DMS79 (cell line): ENCODE measurements around the gene HSPH1.
"Not testable (repeated sequence)": the region's sequence is repeated elsewhere in the genome, so short reads cannot be mapped to it uniquely, and the experiment has no call there.

ENCODE experiments used
- DNase-seq: peaks from one replicate; lab custom pipeline; 2025; lab: John Stamatoyannopoulos, UW

Gene HSPH1

DNA sequence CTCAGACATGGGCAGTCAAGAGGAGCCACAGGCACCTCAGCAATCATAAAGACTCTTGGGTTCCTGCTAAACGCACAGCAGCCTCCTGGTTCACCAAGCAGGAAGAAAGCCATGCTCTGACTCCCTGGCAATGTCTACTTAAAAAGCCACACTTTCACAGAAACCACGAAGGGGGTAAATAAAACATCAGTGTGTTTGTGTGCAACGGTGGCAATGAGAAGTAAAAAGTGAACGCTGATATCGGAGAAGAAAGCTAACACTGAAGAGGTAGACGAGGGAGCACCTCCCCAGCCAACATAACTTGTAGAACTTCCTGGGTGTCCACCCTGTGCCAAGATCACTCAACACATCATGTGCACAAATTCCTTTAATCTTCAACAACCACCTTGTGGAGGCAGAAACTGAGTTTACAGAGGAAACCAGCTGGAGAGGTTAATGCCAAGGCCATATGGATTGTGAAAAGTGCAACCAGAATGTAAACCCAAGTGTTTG, 30.2 kb downstream of the HSPH1 start:
- peak; percentile 51 for DNase-seq

DNA sequence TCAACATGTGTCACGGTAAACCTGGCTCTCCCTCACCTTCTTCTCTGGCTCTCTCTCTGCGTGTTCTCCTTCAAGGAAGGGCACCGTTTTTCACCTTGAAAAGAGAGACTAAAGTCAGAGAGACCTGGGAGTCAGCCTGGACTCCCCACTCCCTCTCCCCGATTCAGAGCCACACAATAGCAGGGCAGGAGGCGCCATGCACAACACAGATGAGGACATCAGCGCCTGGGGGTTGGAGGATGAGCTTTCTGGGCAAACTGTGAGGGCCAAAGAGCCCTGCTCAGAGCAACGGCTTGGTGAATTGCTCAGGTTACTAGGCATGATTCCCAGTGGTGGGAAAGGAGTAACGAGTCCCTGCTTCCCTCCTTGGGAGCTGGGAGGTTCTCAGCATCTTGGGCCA, 32.3 kb downstream of the HSPH1 start:
- no peak for DNase-seq

DNA sequence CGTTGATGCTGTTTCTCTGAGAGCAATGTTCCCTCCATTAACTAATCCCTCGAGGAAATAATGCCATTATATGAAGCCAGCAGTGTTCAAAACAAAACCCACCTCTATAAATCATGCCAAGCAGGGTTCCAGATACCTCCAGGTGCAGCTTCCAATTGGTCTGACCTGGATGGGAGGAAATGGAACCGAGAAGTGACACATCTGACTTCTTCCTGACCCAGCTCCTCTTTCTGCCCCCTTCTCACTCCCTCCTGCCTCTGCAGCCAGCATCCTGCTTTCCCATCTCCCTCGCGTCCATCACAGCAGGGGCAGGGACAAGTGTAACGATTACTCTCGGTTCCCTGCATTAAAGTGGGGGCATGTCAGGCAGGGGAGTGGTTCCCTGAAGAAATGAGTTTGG, 37.5 kb downstream of the HSPH1 start:
- DNase-seq, result no peak

DNA sequence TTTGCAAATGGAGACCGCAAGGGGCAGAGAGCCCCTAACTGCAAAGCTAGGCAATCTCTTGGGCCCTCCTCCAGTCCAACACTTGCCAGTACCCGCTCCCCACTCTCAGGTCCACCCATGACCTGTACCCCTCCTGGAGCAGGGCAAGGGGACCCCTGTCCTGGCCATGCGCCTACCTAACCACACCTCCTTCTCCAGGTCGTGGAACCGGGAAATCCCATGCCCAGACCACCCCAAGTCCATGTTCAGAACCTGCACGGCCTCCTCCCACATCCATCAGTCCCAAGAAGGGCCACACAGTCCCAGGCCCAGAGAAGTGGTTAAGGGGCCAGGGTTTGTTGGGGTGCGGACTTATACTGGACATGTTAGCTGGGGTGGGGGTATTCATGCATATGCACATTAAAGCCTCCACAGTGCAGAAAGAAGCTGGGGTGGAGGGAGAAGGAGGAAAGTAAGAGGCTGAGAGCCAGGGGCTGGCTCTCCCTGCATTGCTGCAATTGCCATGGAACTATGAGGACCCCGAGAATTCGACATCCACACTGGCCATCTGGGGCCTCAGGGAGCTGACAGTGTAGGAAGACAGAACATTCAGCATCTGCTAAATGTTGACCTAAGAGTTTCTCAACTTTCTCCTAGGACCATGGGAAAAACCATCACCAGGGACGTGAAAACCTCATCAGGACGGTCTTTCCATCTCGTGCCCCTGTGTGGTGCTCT, 39.0 kb downstream of the HSPH1 start:
- DNase-seq, result no peak

DNA sequence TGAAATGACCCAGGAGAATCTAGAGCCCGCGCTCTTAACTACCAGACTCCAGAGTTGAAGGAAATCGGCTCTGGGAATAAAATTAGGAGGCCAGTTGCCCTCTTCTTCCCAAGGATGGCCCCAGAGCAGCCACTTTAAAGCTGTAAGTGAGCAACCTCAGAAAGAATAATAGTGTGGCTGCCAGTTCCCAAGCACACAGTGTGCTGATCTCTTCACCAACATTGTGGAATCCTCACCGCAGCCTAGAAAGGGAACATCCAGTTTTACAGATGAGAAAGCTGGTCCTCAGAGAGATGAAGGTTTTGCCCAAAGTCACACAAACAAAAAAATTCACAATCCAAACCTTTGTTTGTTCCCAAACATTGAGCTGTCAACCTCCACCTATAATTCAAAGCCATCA, 39.6 kb downstream of the HSPH1 start:
- no peak for DNase-seq

DNA sequence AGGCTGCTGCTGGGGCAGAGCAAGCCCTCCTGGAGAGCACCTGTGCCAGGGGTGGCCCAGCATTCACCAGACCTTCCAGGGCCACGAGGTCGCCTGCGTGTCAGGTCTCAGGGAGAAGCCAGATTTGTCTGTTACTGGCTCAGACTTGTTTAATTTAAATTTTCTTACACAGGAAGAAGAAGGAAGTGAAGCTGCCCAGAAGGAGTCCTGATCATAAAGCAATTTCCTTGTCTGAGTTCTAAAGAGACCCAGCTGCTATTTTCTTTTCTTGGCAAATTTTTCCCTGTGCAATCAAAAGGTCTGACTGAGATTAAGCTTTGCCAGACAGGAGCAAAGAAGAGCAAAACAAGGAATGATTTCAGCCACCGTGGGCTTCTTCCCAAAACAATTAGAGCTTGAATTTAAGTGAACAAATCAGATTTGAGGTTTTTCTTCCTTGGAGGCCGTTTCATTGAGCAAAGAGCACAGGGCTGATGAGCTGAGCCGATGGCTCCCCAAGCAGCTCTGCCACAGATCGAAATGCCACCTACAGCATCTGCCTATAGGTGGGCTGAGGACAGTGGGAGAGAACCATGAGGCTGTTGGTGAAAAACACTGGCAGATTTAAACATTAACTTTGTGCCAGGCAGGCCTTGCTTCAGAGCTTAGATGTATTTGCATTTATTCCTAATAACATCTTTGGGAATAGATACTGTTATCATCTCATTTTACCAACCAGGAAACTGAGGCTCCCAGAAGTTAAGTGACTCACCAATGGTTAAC, 40.1 kb downstream of the HSPH1 start:
- no peak for DNase-seq

DNA sequence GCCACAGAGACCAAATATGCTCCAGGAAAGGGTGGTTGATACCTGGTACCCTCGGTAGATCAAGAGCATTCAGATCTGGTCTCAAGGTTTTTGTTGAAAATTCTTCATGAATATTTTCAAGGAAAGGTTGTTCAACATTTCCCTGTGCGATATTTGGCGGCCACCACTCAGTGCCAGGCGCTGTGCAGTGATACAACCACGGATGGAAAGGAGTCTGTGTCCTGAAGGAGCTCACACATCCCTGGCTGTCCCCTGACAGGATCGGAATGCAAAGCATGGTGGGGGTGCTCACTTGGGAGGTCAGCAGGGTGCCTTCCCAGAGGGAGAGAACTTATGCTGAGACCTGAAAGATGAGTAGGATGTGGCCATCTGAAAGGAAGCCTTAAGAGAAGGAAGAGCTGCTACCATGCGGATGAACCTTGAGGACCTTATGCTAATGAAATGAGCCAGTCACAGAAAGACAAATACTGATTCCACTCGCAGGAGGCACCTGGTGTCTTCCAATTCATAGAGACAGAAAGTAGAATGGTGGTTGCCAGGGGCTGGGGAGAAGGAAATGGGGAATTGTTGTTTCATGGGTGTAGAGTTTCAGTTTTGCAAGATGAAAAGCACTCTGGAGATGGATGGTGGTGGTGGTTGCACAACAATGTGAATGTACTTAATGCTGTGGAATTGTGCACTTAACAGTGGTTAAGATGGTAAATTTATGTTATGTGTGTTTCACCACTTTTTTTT, 41.6 kb downstream of the HSPH1 start:
- no peak for DNase-seq

DNA sequence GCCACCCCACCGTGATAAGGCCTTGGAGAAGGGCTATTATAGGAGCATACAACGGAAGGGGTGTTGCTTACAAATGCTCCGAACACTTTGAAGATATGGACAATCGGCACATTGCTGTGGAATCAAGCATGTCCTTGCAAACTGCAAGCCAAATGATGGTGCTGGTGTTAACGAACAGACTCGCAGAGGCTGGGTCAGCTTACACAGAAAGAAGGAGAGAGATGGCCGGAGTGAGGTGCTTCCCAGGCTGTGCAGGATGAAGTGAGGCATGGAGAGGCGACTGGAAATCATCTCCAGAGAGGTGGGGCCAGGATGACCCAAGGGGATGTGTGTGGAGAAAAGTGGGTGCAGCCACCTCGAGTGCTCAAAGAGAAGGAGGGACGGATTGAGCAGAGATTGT, 42.2 kb downstream of the HSPH1 start:
- no peak for DNase-seq

DNA sequence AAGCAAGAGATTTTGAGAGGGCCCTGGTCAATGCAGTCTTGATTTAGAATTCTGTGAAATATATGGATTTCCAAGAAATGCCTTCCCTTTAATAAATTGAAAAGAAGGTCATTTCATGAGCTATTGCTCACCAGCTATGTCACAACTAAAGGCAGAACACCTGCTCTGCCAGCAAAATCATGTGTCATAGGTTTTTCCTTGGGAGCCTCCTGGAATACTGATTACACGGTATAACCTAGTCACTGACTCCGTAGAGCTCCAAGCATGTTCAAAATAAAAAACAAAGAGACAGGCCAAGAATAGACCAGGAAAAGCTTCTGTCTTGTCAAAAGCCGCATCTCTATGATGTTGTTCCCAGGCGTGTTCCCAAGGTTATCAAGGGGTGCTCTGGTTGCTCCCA, 45.5 kb downstream of the HSPH1 start:
- no peak for DNase-seq

DNA sequence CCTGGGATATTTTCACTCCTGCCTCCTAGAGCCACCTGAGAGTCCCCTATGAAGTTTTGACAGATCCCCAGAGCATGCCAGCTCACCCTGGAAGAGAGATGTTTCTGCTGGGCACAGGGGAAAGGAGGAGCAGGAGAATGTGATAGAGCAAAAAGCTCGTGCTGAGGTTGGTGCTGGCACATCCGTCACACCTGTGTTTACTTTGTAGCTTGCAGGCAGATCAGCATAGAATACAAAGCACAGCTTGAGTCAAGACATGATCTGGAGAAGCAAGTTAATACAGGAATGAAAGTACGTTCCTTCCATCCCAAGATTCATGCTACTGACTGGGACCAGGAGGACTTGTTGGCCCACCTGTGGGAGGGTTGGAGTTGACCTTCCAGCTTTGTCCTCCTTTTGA, 46.1 kb downstream of the HSPH1 start:
- no peak for DNase-seq

DNA sequence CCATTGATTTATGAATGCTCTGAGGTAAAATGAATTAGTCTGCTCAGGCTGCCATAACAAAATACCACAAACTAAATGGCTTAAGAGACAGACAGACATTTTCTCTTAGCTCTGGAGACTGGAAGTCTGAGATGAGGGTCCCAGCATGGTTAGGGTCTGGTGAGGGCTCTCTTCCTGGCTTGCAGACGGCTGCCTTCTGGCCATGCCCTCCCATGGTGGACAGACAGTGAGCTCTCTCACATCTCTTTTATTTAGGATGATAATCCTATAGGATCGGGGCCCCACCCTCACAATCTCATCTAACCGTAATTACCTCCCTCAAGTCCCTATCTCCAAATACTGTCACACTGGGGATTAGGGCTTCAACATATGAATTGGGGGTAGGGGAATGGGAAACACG, 47.1 kb downstream of the HSPH1 start:
- DNase-seq, result no peak

DNA sequence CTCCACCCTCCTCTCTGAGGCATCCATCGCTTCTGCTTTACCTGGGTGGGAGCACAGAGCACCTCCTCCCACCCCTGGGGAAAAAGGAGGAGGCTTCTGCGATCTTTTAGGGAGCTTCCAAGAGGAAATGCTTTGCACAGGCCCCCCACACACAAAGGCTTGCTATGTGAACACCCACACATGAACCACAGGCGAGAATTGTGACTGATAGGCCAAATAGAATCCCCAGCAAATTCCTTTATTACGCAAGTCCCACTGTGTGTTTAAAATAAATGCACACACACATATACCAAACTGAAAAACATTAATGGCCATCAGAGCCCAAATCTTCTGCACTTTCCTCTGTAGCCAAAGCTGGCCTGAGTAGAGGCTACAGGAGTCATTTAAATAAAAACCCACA, 50.6 kb downstream of the HSPH1 start:
- DNase-seq, result no peak

DNA sequence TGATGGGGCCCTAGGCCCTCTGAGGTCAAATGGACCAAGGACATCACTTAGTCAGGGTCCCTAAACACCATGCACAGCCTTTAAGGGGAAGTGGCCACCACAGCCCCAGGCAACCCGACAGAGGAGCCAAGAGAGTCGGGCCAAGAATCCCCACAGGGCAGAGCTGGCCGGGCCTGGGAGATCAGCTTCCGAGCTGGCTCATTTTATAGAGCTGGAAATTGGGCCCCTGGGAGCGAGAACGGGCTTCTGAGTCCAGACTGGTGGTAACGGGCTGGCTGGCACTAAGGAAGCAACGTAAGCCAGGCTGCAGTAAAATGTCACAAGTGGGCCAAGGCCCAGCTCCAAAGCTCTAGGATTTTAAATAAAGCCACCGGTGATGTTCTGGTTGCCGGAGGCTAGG, 51.1 kb downstream of the HSPH1 start:
- DNase-seq, result no peak

DNA sequence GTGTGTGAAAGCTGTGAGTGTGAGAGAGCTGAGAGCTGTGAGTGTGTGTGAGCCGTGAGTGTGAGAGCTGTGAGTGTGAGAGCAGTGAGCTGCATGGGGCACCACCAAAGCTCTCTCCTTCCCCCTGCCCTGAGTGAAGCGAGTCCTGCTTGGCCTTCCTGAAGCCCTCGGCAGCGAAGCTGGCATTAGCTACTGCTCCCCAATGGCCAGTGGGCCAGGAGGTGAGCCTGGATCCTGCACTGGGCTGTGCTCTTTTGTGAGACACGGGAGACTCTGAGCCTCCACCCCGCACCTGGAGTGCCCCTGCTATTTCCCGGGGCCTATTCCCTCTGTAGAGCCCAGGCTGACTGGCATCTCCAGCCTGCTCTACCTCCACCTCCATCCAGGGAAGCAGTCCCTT, 51.5 kb downstream of the HSPH1 start:
- no peak for DNase-seq

DNA sequence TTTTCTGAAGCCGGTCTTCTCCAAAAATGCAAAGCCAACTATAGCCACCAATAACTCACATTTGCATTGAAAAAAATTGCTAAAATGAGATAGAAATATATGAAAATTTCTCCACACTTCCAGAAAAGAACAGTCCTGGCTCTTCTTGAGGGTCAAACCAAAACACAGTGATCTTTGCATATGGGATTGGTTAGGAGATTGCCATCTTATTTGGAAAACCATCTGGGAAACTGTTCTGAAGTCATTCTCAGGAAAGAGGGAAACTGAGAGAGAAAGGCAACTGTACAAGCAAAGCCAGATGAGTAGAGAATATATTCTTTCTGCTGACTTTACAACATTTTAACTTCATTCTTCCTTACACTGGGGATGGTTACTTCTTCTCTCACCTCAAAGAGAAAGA, 54.6 kb downstream of the HSPH1 start:
- no peak for DNase-seq

DNA sequence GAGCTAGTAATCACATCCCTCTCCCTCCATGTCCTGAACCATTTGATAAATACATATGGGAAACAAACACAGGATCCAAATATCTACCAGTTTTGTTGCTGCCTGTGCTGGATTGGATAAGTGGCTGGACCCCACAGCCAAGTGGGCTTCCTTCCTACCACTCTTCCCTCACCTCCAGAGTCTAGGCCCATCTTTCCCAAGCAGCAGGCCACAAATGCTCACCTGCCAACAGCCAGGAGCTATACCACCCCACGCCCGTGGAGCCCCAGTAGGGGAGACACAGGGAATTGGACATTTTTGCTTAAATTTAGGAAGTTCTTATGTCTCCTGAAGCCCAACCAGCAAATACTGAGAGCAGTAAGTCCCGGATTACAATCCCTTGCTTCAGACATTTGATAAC, 55.8 kb downstream of the HSPH1 start:
- no peak for DNase-seq

DNA sequence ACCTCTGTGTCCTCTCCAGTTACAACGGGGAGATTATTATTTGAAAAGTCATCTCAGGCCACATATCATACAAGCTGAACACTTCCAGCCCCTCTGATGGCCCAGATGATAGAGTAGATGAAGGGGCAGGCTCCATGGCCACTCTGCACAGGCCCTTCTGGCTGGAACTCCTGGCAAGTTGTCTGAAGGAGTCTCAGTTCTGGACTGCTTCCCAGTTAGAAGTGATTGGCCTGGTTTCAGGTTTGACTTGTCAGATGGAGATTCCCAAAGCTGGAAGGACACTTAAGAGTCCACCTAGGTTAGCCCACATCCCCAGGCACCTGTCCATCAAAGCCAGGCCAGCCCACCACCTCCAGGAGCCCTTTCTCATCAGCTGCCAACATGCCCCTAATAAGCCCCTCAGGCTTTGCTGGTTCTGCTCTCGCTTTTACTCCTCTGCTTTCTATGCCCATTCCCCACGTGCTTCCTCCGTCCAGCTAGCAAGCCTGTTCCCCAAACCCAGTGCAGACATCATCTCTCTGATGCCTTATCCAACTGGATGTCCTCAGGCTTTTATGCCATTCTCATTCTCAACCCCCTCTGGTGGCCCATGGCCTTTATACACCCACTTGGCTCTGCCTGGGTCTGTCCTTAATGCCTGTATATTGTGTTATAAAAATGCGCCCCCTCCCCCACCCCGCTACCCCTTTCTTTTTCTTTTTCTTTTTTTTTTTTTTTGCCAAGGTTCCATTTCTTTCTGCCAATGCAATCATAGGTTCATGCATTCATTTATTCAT, 56.5 kb downstream of the HSPH1 start:
- DNase-seq, result peak; percentile 13

DNA sequence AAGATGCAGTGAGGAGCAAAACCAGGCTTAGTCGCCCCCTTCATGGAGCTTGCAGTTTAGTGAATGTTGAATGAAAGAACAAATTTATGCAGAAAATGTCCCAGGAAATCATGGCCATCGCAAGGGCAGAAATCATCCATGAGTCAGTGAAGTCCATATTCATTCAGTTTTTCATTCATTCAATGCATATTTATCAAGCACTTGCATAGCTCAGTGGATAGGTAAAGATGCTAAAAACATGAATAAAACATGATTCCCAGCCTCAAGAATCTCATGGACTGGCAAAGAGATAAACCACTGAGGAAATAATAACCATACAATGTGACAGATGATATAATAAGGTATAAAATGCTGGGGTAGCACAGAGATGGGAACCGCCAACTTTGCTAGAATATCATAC, 58.8 kb downstream of the HSPH1 start:
- DNase-seq, result no peak

DNA sequence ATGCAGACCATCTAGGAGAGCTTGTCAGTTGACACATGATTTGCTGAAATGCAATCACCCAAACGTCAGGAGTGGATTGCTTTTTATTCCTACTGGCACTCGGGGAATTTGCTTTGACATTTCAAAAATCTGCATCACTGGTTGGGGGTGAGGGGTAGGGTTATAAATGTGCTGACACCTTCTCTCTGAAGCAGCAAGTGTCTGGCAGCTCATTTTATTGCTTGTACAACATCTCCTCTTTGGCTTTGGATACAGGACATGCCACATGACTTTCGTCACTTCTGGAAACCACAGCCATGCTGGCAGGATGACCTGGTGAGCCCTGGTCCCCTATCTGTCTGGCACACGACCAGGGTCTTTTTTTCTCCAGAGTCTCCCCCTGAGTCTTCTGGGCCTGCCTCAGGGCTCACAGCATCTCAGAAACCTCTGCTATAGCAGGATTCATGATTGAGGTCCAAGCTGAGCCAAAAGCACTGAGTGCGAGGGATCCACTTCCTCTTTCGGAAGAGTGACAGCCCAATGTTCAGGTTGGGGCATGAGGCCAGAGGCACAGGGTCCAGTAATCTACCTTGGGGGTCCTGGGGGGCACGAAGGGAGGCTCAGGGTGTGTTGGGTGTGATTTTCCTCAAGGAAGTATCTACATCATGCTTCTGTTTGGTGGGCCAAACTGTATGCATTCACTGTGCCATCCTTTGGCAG, 60.1 kb downstream of the HSPH1 start:
- no peak for DNase-seq

DNA sequence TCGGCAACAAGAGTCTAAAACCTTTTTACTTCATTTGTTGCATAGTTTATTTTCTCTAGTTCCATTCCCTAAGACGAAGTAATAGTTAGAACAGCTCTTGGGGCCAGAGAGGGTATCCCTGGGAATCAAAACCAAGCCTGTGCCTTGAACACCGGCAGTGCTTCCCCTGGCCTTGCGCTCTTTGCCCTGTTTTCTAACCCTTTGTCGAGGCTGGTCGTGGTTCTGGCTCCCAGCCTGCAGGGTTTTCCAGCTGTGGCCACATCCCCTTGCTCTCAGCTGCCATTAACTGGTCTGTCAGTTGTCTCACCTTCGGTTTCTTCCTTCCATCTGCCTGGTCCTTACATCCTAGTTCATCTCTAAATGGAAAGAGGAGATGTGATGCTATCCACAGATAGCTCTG, 61.0 kb downstream of the HSPH1 start:
- DNase-seq, result no peak

DNA sequence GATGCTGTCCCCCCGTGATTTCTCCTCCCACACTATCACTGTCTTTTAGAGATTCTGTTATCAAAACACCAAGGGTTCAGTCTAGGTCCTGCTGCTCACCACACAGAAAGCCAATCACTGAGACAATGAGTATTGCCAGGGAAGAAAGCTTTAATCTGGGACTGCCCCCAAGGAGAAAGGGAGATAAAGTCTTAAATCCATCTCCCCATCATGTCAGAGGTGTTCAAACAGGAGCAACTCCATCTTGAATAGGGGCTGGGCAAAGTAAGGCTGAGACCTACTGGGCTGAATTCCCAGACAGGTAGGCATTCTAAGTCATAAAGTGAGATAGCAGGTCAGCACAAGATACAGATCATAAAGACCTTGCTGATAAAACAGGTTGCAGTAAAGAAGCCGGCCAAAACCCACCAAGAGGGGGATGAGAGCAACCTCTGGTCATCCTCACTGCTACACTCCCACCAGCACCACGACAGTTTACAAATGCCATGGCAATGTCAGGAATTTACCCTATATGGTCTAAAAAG, 63.7 kb downstream of the HSPH1 start:
- DNase-seq, result not testable (repeated sequence)
